ENCODE data around the gene HIBCH. TPM values are rescaled to one million over a fixed set of nuclear protein-coding genes. Genes with fewer than 3 reads are reported as not detected.

HIBCH gene
- total RNA-seq, 1 donor from 2014 or later, result 22.6 TPM

Other genes with a start within 250 kb of the HIBCH start
- 14.5 and 26.9 TPM in 2 replicates for gene INPP1, start 23.8 kb upstream of the HIBCH start, total RNA-seq
- gene MFSD6, start 88.5 kb upstream of the HIBCH start, total RNA-seq, result 9.9 and 10.2 TPM in 2 replicates
- gene NEMP2, start 214.9 kb upstream of the HIBCH start, total RNA-seq, result 4.1 and 4.3 TPM in 2 replicates